NT2/D1 (cell line): ENCODE results near the gene STRN3.

Experiments
- SUZ12 ChIP-seq: IDR thresholded peaks from 2 replicates; pipeline ENCODE4 v1.6.1; 2011; ENCODE audit not compliant: insufficient read length, insufficient read depth; ENCODE audit errors: extremely low read depth
- YY1 ChIP-seq: IDR thresholded peaks from 2 replicates; pipeline ENCODE4 v1.6.1; 2011; ENCODE audit not compliant: insufficient read length, insufficient read depth

- TF ChIP-seq YY1 (no peak), SUZ12 (no peak)
Measured at GRCh38 chr14:31022386-31022785, 3.8 kb downstream of the STRN3 start.
